ENCODE data around the gene METTL8. TPM values are rescaled to one million over a fixed set of nuclear protein-coding genes. Genes with fewer than 3 reads are reported as not detected.
"Not testable (repeated sequence)": the region's sequence is repeated elsewhere in the genome, so short reads cannot be mapped to it uniquely, and the experiment has no call there.

The METTL8 gene
- total RNA-seq, 4 donors from 2014 or later, result 10.6 to 13.7 (median 13.2) TPM

DNA sequence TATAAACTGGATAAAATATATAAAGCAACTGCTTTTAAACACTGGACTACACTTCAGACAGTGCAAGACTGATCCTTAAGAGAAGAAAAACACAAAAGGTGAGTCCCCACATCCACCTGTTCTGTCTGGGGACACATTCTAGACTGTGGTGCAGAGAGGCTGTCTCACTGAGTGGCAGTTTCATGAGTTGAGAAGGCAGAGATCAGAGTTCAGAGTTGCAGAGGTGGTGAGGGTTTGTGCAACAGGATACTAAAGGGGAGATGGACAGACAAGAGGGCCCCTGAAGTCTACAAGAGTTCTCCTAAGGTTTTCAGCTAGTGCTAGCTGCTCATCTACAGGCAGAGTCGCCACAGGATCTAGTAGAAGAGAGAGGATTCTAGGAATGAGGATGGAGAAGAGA lies 68.0 kb downstream of the METTL8 start:
- no peak for DNase-seq
- no peak overlapping the region for H3K4me3 ChIP-seq (replicated peaks in 1 of 3)
- H3K27me3 ChIP-seq, result no peaks in the 10 kb centered on the region
- no peaks in the 10 kb centered on the region for H3K4me1 ChIP-seq
- 97 to 100% methylated on average over 1 of the region's 1 CpG for WGBS, 2 donors
- TF ChIP-seq, protein P1, sequence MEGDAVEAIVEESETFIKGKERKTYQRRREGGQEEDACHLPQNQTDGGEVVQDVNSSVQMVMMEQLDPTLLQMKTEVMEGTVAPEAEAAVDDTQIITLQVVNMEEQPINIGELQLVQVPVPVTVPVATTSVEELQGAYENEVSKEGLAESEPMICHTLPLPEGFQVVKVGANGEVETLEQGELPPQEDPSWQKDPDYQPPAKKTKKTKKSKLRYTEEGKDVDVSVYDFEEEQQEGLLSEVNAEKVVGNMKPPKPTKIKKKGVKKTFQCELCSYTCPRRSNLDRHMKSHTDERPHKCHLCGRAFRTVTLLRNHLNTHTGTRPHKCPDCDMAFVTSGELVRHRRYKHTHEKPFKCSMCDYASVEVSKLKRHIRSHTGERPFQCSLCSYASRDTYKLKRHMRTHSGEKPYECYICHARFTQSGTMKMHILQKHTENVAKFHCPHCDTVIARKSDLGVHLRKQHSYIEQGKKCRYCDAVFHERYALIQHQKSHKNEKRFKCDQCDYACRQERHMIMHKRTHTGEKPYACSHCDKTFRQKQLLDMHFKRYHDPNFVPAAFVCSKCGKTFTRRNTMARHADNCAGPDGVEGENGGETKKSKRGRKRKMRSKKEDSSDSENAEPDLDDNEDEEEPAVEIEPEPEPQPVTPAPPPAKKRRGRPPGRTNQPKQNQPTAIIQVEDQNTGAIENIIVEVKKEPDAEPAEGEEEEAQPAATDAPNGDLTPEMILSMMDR (IDR thresholded peaks at IDR 0.05), result no peak
- no peak for TF ChIP-seq POLR2A (IDR thresholded peaks at IDR 0.05)
- intact Hi-C loops (cut with DNase I), result no loop called here
- H3K9me3 ChIP-seq, result no peaks in the 10 kb centered on the region
- H3K27ac ChIP-seq, result no peak overlapping the region
- H3K36me3 ChIP-seq, result no peaks in the 10 kb centered on the region

DNA sequence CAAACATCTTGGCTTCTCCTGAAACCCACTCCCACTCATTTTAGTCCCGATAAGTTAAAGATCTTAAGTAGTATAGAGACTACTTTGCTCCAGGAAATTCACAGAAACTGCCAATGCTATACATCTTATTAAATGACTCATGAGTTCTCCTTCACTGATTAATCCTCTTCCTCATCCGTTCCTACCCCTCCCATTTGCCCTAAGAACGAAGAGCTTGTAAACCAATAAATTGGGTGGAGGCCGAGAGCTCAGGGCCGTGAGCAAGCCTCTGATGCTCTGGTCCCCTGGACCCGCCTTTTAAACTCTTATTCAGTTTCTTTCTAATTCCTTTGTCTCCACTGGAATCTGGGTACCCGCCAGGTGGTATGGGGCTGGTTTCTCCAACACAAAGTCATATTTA lies 68.6 kb downstream of the METTL8 start:
- H3K36me3 ChIP-seq, result no peaks in the 10 kb centered on the region
- no peaks in the 10 kb centered on the region for H3K27me3 ChIP-seq
- intact Hi-C loops (cut with DNase I), result no loop called here
- H3K27ac ChIP-seq, result no peak overlapping the region
- TF ChIP-seq, protein P1 (IDR thresholded peaks at IDR 0.05), result no peak
- TF ChIP-seq POLR2A (IDR thresholded peaks at IDR 0.05), result no peak
- no peaks in the 10 kb centered on the region for H3K4me1 ChIP-seq
- no peak overlapping the region for H3K4me3 ChIP-seq (replicated peaks in 1 of 3)
- no peak for DNase-seq
- no peaks in the 10 kb centered on the region for H3K9me3 ChIP-seq
- WGBS, 2 donors, result 90 to 94% methylated on average over 7 of the region's 7 CpGs

DNA sequence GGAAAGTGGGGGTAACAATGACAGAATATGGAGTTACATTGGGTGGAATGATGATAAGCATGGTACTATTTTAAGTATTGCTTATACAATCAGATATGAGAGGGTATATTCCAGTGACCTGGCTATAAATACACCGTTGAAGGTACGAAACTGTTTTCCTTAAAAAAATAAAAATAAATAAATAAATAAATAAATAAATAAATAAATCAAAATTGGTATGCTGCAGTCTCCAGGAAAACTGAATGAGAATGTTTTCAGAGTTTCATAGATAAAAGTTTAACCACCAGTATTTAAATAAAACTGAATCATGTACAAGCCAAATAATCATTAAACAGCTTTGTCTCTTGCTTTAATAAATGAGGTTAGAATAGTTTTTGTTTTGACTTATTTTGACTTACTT lies 71.4 kb downstream of the METTL8 start:
- no peak for TF ChIP-seq POLR2A (IDR thresholded peaks at IDR 0.05)
- TF ChIP-seq, protein P1 (IDR thresholded peaks at IDR 0.05), result no peak
- no peak overlapping the region for H3K4me3 ChIP-seq (replicated peaks in 1 of 3)
- intact Hi-C loops (cut with DNase I), result no loop called here
- H3K36me3 ChIP-seq, result no peaks in the 10 kb centered on the region
- DNase-seq, result no peak
- H3K9me3 ChIP-seq, result no peaks in the 10 kb centered on the region
- H3K27me3 ChIP-seq, result no peaks in the 10 kb centered on the region
- H3K27ac ChIP-seq, result no peak overlapping the region
- WGBS, 2 donors, result 95 to 96% methylated on average over 2 of the region's 2 CpGs
- no peaks in the 10 kb centered on the region for H3K4me1 ChIP-seq

DNA sequence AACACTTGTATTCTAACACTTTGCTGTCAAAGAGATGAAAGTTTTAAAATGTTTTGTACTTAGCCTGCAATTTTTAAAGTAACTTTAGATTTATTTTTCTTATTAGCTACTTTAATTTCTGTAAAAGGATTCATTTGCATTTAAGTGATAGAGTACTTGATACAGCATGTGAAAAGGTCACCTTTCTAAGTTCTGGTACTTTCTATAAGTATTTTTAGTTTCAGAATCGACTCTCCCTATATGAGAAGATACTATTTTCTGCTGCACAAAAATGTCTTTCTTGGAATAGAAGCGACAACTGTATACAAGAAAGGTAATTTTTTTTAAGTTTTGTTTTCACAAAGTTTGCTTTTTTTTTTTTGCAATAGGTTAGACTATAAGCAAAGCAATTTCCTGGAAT lies 72.9 kb downstream of the METTL8 start:
- Histone ChIP-seq H3K27ac (no peak overlapping the region), H3K9me3 (no peaks in the 10 kb centered on the region), H3K4me1 (no peaks in the 10 kb centered on the region), H3K4me3 (replicated peaks in 1 of 3) (no peak overlapping the region), H3K27me3 (no peaks in the 10 kb centered on the region), H3K36me3 (no peaks in the 10 kb centered on the region)
- DNase-seq, result no peak
- no peak for TF ChIP-seq POLR2A (IDR thresholded peaks at IDR 0.05)
- TF ChIP-seq, protein P1 (IDR thresholded peaks at IDR 0.05), result no peak
- 91 to 92% methylated on average over 2 of the region's 2 CpGs for WGBS, 2 donors
- intact Hi-C loops (cut with DNase I), result no loop called here

DNA sequence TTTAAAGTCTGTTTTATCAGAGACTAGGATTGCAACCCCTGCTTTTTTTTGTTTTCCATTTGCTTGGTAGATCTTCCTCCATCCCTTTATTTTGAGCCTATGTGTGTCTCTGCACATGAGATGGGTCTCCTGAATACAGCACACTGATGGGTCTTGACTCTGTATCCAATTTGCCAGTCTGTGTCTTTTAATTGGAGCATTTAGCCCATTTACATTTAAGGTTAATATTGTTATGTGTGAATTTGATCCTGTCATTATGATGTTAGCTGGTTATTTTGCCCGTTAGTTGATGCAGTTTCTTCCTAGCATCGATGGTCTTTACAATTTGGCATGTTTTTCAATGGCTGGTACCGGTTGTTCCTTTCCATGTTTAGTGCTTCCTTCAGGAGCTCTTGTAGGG lies 80.0 kb downstream of the METTL8 start:
- H3K4me3 ChIP-seq (replicated peaks in 1 of 3); DNase-seq; H3K9me3 ChIP-seq; H3K36me3 ChIP-seq; H3K27me3 ChIP-seq; H3K27ac ChIP-seq; H3K4me1 ChIP-seq; intact Hi-C loops (cut with DNase I): not testable (repeated sequence)
- WGBS, 2 donors, result 97 to 100% methylated on average over 3 of the region's 3 CpGs

DNA sequence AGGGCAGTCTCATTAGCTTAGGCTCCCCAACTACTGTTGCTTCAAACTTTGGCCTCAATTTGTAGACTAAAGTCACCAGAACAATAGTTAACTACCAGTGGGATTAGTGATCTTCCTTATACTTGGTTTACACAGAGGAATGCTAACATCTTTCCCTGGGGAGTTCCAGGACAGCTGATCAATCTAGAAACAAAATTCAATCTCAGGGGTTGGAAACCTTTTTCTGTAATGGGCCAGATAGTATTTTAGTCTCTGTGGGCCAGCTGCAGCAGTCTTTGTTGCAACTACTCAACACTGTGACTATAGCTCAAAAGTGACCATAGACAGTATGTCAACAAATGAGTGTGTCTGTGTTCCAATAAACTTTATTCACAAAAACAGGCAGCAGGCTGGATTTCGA lies 85.7 kb downstream of the METTL8 start:
- Histone ChIP-seq H3K27me3 (no peaks in the 10 kb centered on the region), H3K27ac (no peak overlapping the region), H3K4me1 (no peaks in the 10 kb centered on the region), H3K4me3 (replicated peaks in 1 of 3) (no peak overlapping the region), H3K36me3 (no peaks in the 10 kb centered on the region), H3K9me3 (no peaks in the 10 kb centered on the region)
- intact Hi-C loops (cut with DNase I), result no loop called here
- 91 to 97% methylated on average over 1 of the region's 1 CpG for WGBS, 2 donors
- TF ChIP-seq, protein P1 (IDR thresholded peaks at IDR 0.05), result no peak
- no peak for TF ChIP-seq POLR2A (IDR thresholded peaks at IDR 0.05)
- DNase-seq, result no peak

Measured in thyroid gland (tissue), 4 donors.